Measurements from ENCODE around the gene ADAM15.

Gene ADAM15

GRCh38 chr1:155068599-155068998, 17.5 kb downstream of the ADAM15 start:
- H3K4me3 ChIP-seq (ENCODE audit: low read depth, low read length), result no peak overlapping the region
- no peak for TF ChIP-seq CTCF (IDR thresholded peaks at IDR 0.05; ENCODE audit: borderline replicate concordance, insufficient read depth, low read depth, low read length)

GRCh38 chr1:155069551-155070157, 18.5 kb downstream of the ADAM15 start:
- H3K4me3 ChIP-seq (ENCODE audit: low read depth, low read length), result no peak overlapping the region
- no peak for TF ChIP-seq CTCF (IDR thresholded peaks at IDR 0.05; ENCODE audit: borderline replicate concordance, insufficient read depth, low read depth, low read length)

GRCh38 chr1:155070158-155070621, 19.1 kb downstream of the ADAM15 start:
- TF ChIP-seq CTCF (IDR thresholded peaks at IDR 0.05; ENCODE audit: borderline replicate concordance, insufficient read depth, low read depth, low read length), result no peak
- peak overlapping the region; percentile 40 for H3K4me3 ChIP-seq (ENCODE audit: low read depth, low read length)

GRCh38 chr1:155070721-155071569, 19.8 kb downstream of the ADAM15 start:
- H3K4me3 ChIP-seq (ENCODE audit: low read depth, low read length), result peak overlapping the region; percentile 40
- TF ChIP-seq CTCF (IDR thresholded peaks at IDR 0.05; ENCODE audit: borderline replicate concordance, insufficient read depth, low read depth, low read length), result peak; percentile 61

GRCh38 chr1:155071701-155072100, 20.6 kb downstream of the ADAM15 start:
- TF ChIP-seq CTCF (IDR thresholded peaks at IDR 0.05; ENCODE audit: borderline replicate concordance, insufficient read depth, low read depth, low read length), result no peak
- no peak overlapping the region for H3K4me3 ChIP-seq (ENCODE audit: low read depth, low read length)

- no peak overlapping the region for H3K4me3 ChIP-seq (ENCODE audit: low read depth, low read length)
- no peak for TF ChIP-seq CTCF (IDR thresholded peaks at IDR 0.05; ENCODE audit: borderline replicate concordance, insufficient read depth, low read depth, low read length)
Measured at GRCh38 chr1:155072531-155073289, 21.6 kb downstream of the ADAM15 start.
